Erythroblast (primary cell): Measurements from ENCODE around the gene CDH15.

Source experiments
- GATA1 ChIP-seq: IDR thresholded peaks from 2 replicates; pipeline ENCODE4 v1.6.1; 2011; ENCODE audit warnings: low read depth, mild to moderate bottlenecking, control low read depth, low read length, moderate library complexity
- POLR2A ChIP-seq: IDR thresholded peaks from 2 replicates; pipeline ENCODE4 v1.6.1; 2011; ENCODE audit warnings: mild to moderate bottlenecking, low read length

DNA sequence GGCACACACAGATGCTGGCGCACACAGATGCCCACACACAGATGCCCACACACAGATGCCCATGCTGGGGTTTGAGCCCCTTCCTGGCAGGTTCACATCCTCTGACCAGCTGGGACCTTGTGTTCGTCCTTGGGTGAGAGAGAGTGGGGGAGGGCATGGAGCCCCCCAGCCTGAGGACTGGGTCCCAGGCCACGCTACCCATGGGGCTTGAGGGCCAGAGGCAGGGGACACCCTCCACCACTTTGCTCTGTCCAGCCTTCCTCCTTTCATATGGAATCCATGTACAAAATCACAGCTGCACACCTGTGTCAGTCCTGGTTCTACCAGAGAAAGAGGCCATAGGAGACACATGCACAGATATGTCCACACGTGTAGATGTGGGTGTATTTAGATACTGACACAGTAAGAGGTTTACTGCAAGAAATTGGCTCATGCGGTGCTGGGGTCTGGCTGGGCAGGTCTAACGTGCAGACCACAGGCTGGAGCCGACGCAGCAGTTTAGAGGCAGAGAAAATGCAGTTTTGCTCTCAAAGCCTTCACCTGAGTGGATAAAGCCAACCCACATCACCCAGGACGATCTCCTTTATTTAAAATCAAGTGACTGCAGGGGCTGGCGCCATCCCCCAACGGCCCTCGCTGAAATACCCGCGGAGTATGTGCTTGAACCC, 17.9 kb downstream of the CDH15 start:
- TF ChIP-seq POLR2A, result no peak
- no peak for TF ChIP-seq GATA1
